ENCODE measurements around the gene BAK1. TPM values are rescaled to one million over a fixed set of nuclear protein-coding genes. Genes with fewer than 3 reads are reported as not detected.

Gene BAK1
- total RNA-seq, 1 experiment from 2014 or later, result 18.9 TPM

GRCh38 chr6:33622456-33623431 lies 42.7 kb upstream of the BAK1 start:
- TF ChIP-seq, protein P1, sequence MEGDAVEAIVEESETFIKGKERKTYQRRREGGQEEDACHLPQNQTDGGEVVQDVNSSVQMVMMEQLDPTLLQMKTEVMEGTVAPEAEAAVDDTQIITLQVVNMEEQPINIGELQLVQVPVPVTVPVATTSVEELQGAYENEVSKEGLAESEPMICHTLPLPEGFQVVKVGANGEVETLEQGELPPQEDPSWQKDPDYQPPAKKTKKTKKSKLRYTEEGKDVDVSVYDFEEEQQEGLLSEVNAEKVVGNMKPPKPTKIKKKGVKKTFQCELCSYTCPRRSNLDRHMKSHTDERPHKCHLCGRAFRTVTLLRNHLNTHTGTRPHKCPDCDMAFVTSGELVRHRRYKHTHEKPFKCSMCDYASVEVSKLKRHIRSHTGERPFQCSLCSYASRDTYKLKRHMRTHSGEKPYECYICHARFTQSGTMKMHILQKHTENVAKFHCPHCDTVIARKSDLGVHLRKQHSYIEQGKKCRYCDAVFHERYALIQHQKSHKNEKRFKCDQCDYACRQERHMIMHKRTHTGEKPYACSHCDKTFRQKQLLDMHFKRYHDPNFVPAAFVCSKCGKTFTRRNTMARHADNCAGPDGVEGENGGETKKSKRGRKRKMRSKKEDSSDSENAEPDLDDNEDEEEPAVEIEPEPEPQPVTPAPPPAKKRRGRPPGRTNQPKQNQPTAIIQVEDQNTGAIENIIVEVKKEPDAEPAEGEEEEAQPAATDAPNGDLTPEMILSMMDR (IDR thresholded peaks at IDR 0.05 in 2 of 3, conservative IDR thresholded peaks at IDR 0.05 in 1 of 3; ENCODE audit: borderline replicate concordance in 1 of 3, insufficient read depth in 1 of 3, low read depth in 2 of 3, low read length in 2 of 3), result no peak
- TF ChIP-seq, protein P2, sequence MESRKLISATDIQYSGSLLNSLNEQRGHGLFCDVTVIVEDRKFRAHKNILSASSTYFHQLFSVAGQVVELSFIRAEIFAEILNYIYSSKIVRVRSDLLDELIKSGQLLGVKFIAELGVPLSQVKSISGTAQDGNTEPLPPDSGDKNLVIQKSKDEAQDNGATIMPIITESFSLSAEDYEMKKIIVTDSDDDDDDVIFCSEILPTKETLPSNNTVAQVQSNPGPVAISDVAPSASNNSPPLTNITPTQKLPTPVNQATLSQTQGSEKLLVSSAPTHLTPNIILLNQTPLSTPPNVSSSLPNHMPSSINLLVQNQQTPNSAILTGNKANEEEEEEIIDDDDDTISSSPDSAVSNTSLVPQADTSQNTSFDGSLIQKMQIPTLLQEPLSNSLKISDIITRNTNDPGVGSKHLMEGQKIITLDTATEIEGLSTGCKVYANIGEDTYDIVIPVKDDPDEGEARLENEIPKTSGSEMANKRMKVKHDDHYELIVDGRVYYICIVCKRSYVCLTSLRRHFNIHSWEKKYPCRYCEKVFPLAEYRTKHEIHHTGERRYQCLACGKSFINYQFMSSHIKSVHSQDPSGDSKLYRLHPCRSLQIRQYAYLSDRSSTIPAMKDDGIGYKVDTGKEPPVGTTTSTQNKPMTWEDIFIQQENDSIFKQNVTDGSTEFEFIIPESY (IDR thresholded peaks at IDR 0.05; ENCODE audit: extremely low read depth, insufficient replicate concordance, low read length), result no peak
- TF ChIP-seq EZH2 (IDR thresholded peaks at IDR 0.05), result no peak
- peak; percentile 35; the same call in 1 of the 2 replicates for TF ChIP-seq MAX (IDR thresholded peaks at IDR 0.05)
- no peak for TF ChIP-seq TCF7L2 (IDR thresholded peaks at IDR 0.05; ENCODE audit: borderline replicate concordance, extremely low read depth, insufficient read depth, insufficient read length)
- no peak for DNase-seq (ENCODE audit: low read depth, low spot score)
- RAD21 ChIA-PET (ENCODE audit: low non-redundant PET in 1 of 2, low total read pairs in 2 of 2, uncharacterized antibody in 2 of 2, unreplicated experiment in 2 of 2), result interaction anchor here in 1 of 2 experiments (1.0 to 1.1 kb wide), 2 partner anchors 33 kb away, joined by 3 read pairs; no protein-coding TSS in a partner anchor
- intact Hi-C loops (cut with micrococcal nuclease), result loop anchor here (5.0 kb wide), 1 partner anchor 35 kb away; no protein-coding TSS in a partner anchor
- CTCF ChIA-PET, result interaction anchor here (0.9 kb wide), 1 partner anchor 33 kb away, joined by 4 read pairs; no protein-coding TSS in a partner anchor
- ATAC-seq, result peak; percentile 39
- H3K4me2 ChIP-seq (ENCODE audit: low read length), result peak overlapping the region; percentile 91
- peaks cover 65% of the 10 kb centered on the region for H3K79me2 ChIP-seq (ENCODE audit: insufficient read depth, low read length)
- H3K36me3 ChIP-seq (ENCODE audit: control insufficient read depth in 1 of 2, insufficient read depth in 2 of 2, low read length in 2 of 2), result peaks cover 6 to 27% of the 10 kb centered on the region in 2 experiments
- H3K9ac ChIP-seq (ENCODE audit: low read length), result peak overlapping the region; percentile 99
- H3K27me3 ChIP-seq (ENCODE audit: insufficient read depth, low read length), result no peaks in the 10 kb centered on the region
- TSS peak; percentile 39 for BruUV-seq (replicated peaks)
- peak overlapping the region; percentile 98 for H3K27ac ChIP-seq (ENCODE audit: low read depth, low read length)
- peaks cover 24 to 47% of the 10 kb centered on the region in 2 experiments for H3K4me1 ChIP-seq (ENCODE audit: control insufficient read depth in 1 of 2, insufficient read depth in 2 of 2, low read length in 2 of 2)
- H2AFZ ChIP-seq (ENCODE audit: low read depth, low read length, poor library complexity, severe bottlenecking), result no peak overlapping the region
- POLR2A ChIA-PET, result interaction anchor here (0.5 to 1.5 kb wide), 3 partner anchors 7 to 464 kb away, joined by 3 to 5 read pairs (median 4); no protein-coding TSS in a partner anchor
- H3K4me3 ChIP-seq (replicated peaks in 1 of 2; ENCODE audit: low read depth in 1 of 2, low read length in 2 of 2), result peak overlapping the region; percentile 91 to 99
- H3K9me3 ChIP-seq (ENCODE audit: control insufficient read depth in 1 of 2, insufficient read depth in 1 of 2, low read depth in 1 of 2, low read length in 2 of 2), result no peaks in the 10 kb centered on the region
- no peaks in the 10 kb centered on the region for H3K9me2 ChIP-seq (ENCODE audit: insufficient read depth)
- H4K20me1 ChIP-seq (ENCODE audit: insufficient read depth), result peaks cover 9% of the 10 kb centered on the region; the same call in 1 of the 2 replicates

Data from HCT116 (cell line).